T-cell (primary cell): ENCODE results near the gene C21orf91. TPM values are rescaled to one million over a fixed set of nuclear protein-coding genes. Genes with fewer than 3 reads are reported as not detected.

ENCODE experiments used
- ATAC-seq, 4 experiments: fragments of 200-7000 bp in 3 of 4; fragments of 150-1000 bp in 1 of 4; cut with Tn5 transposase; replicated peaks in 1 of 4; 1 replicate in 3 of 4; 2 replicates in 1 of 4; pipeline ENCODE4 v1.10.0; 2021; ENCODE audit warnings: moderate library complexity in 3 of 4, mild to moderate bottlenecking in 2 of 4, moderate number of reproducible peaks in 1 of 4
- CTCF ChIA-PET, 2 donors: fragments of 300-600 bp; sonication (Branson Sonifier 250); formaldehyde crosslinking; loops; one replicate each; lab custom pipeline; 2022; ENCODE audit warnings: antibody characterized with exemption in 2 of 2; lab: Charles Lee
- POLR2A ChIA-PET, 2 donors: fragments of 300-600 bp; sonication (Branson Sonifier 250); formaldehyde crosslinking; loops; one replicate each; lab custom pipeline; 2022; ENCODE audit warnings: antibody characterized with exemption in 2 of 2; lab: Charles Lee
- DNase-seq, 35 experiments: peaks; one replicate each; pipeline versions ENCODE4 v3.0.0 to v3.0.0-alpha.2; 2013 to 2023
- H3K27ac ChIP-seq: one replicate; pipeline ENCODE4 v1.5.1; 2013; ENCODE audit warnings: low read length
- H3K27me3 ChIP-seq, 2 experiments: replicated peaks in 1 of 2; 1 replicate in 1 of 2; 2 replicates in 1 of 2; pipeline versions ENCODE4 v1.6.1 to v1.7.0; 2013; ENCODE audit warnings: low read length in 1 of 2, mixed read lengths in 1 of 2; ENCODE audit not compliant: control insufficient read depth in 2 of 2, insufficient read depth in 2 of 2; ENCODE audit errors: extremely low read depth in 1 of 2
- H3K36me3 ChIP-seq, 2 donors: 1 replicate in 1 of 2; 2 replicates in 1 of 2; pipeline versions ENCODE4 v1.6.1 to v1.7.0; 2013; ENCODE audit warnings: low read length in 1 of 2; ENCODE audit not compliant: control insufficient read depth in 2 of 2, insufficient read depth in 1 of 2; ENCODE audit errors: extremely low read depth in 1 of 2
- H3K4me1 ChIP-seq, 2 experiments: 1 replicate in 1 of 2; 2 replicates in 1 of 2; pipeline versions ENCODE4 v1.6.1 to v1.7.0; 2013; ENCODE audit warnings: low read length in 2 of 2, mixed read lengths in 1 of 2; ENCODE audit not compliant: insufficient read depth in 2 of 2, control insufficient read depth in 1 of 2; ENCODE audit errors: extremely low read depth in 1 of 2
- H3K4me3 ChIP-seq, 2 donors: 1 replicate in 1 of 2; 2 replicates in 1 of 2; pipeline versions ENCODE4 v1.5.1 to v1.7.0; 2013; ENCODE audit warnings: mild to moderate bottlenecking in 2 of 2, low read length in 1 of 2, moderate library complexity in 1 of 2; ENCODE audit not compliant: control insufficient read depth in 1 of 2; ENCODE audit errors: extremely low read depth in 1 of 2
- H3K9me3 ChIP-seq: 2 replicates; pipeline ENCODE4 v1.7.0; 2013
- H3K27ac Mint-ChIP-seq, 2 donors: one replicate each; pipeline ENCODE4 v1.8.0; 2020 to 2021; ENCODE audit warnings: mild to moderate bottlenecking in 2 of 2, mixed read lengths in 2 of 2
- H3K27me3 Mint-ChIP-seq, 2 donors: one replicate each; pipeline ENCODE4 v1.8.0; 2021 to 2022; ENCODE audit warnings: mixed read lengths in 2 of 2
- H3K36me3 Mint-ChIP-seq: one replicate; pipeline ENCODE4 v1.8.0; 2021; ENCODE audit warnings: mixed read lengths
- H3K4me1 Mint-ChIP-seq, 3 donors: one replicate each; pipeline ENCODE4 v1.8.0; 2020 to 2022; ENCODE audit warnings: mixed read lengths in 3 of 3, mild to moderate bottlenecking in 1 of 3
- H3K4me3 Mint-ChIP-seq, 3 donors: one replicate each; pipeline ENCODE4 v1.8.0; 2020 to 2022; ENCODE audit warnings: mild to moderate bottlenecking in 3 of 3, mixed read lengths in 3 of 3, moderate library complexity in 3 of 3
- H3K9me3 Mint-ChIP-seq, 3 donors: one replicate each; pipeline ENCODE4 v1.8.0; 2020 to 2022; ENCODE audit warnings: mixed read lengths in 3 of 3
- WGBS: methylation state at CpG from one replicate; pipeline ENCODE4 v1.1.5; 2013; ENCODE audit warnings: missing lambda C conversion rate; ENCODE audit not compliant: insufficient coverage; 5-methylcytosine and 5-hydroxymethylcytosine counted together
- total RNA-seq, 35 experiments: library from RNA in 6 of 35; stranded (reverse) in 6 of 35; fragments of 120-200 nt in 1 of 35; gene quantifications; one replicate each; pipeline versions ENCODE4 v1.2.1 to v1.2.4 and lab custom pipeline; 2013 to 2026

The C21orf91 gene
- total RNA-seq, 5 donors from 2014 or later (not counting 1 experiment from before 2014, with no cell fraction given) = 41.1 to 52.6 (median 48.5) TPM

DNA sequence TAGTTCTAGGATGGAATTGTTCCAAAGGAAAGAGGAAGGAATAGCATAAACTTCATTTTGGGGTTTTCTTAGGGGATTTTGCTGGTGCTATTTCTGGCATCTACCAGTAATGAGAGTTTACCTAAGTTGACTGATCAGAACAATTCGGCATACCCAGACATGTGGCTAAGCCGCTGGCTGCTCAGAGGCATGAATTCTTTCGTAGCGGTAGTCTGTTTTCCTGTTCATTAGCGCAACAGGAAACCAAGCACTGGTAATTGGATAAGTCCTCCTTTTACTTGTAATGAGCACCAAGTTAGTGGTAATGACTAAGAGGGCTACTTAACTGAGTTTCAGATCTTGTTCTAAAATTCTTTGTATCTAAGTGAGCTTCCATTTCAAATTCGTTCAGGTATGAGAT, 38.6 kb downstream of the C21orf91 start:
- Histone ChIP-seq H3K27me3 (no peaks in the 10 kb centered on the region), H3K4me3 (no peak overlapping the region), H3K36me3 (no peaks in the 10 kb centered on the region), H3K9me3 (no peaks in the 10 kb centered on the region), H3K27ac (peak overlapping the region; percentile 82), H3K4me1 (peaks cover 50 to 59% of the 10 kb centered on the region in 2 experiments)
- H3K9me3 Mint-ChIP-seq = peaks cover 0 to 6% (median 0%) of the 10 kb centered on the region in 3 donors
- H3K27ac Mint-ChIP-seq = peak overlapping the region; percentile 94 to 96
- H3K36me3 Mint-ChIP-seq = peaks cover 4% of the 10 kb centered on the region
- POLR2A ChIA-PET = interaction anchor here (0.6 to 3.9 kb wide), 7 partner anchors 11 to 37 kb away, joined by 3 to 22 read pairs (median 4); partner anchors contain the start of gene C21orf91 (in 1 of the 2)
- peak overlapping the region; percentile 19 to 64 (median 37) for H3K4me3 Mint-ChIP-seq
- H3K27me3 Mint-ChIP-seq = no peaks in the 10 kb centered on the region
- DNase-seq = peak in 32 of 35 experiments; percentile 18 to 83 (median 48)
- H3K4me1 Mint-ChIP-seq = peaks cover 77 to 89% (median 84%) of the 10 kb centered on the region in 3 donors
- 0% methylated on average over 2 of the region's 6 CpGs for WGBS
- CTCF ChIA-PET = interaction anchor here (1.6 to 2.5 kb wide), 5 partner anchors 14 to 102 kb away, joined by 8 to 17 read pairs (median 11); partner anchors contain the start of gene C21orf91 (in 1 of the 2)
- peak; percentile 46 to 66 (median 50) for ATAC-seq

DNA sequence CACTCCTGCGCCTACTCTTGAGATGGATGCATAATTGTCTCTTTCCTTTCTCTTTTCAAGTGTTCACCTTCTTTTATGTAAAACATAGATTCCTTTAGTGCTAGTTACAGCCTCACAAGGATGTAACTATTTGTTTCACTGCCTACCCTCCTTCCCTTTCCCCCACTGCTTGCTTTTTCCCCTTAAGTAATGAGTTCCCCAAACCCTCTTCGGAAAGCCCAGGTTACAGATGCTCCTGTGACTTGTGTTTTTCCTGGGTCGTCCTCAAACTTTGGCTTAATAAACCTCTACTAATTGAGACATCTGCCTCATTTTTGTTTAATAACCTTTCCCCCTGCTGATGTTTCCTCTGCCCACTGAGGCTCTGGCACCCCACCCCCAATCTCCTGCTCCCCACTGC, 39.2 kb downstream of the C21orf91 start:
- WGBS = 92% methylated on average over 3 of the region's 3 CpGs
- CTCF ChIA-PET = interaction anchor here in 1 of 2 donors (1.1 kb wide), 1 partner anchor 34 kb away, joined by 3 read pairs; no protein-coding TSS in a partner anchor
- Histone ChIP-seq H3K4me3 (no peak overlapping the region), H3K9me3 (no peaks in the 10 kb centered on the region), H3K27me3 (no peaks in the 10 kb centered on the region), H3K4me1 (peaks cover 53 to 57% of the 10 kb centered on the region in 2 experiments), H3K27ac (peak overlapping the region; percentile 82), H3K36me3 (no peaks in the 10 kb centered on the region)
- Mint-ChIP-seq H3K27ac (peak overlapping the region; percentile 94 to 96), H3K36me3 (no peaks in the 10 kb centered on the region), H3K4me1 (peaks cover 75 to 89% (median 84%) of the 10 kb centered on the region in 3 donors), H3K4me3 (peak overlapping the region in 2 of 3 donors; percentile 19 to 64), H3K9me3 (peaks cover 0 to 2% (median 0%) of the 10 kb centered on the region in 3 donors), H3K27me3 (no peaks in the 10 kb centered on the region)
- ATAC-seq = no peak
- no peak for DNase-seq
- POLR2A ChIA-PET = no interaction called here

GRCh38 chr21:17779496-17779895, 39.7 kb downstream of the C21orf91 start:
- H3K27ac ChIP-seq = peak overlapping the region; percentile 82
- H3K36me3 ChIP-seq = no peaks in the 10 kb centered on the region
- ATAC-seq = no peak
- no peak for DNase-seq
- ChIA-PET POLR2A (no interaction called here), CTCF (interaction anchor here in 1 of 2 donors (1.1 kb wide), 1 partner anchor 34 kb away, joined by 3 read pairs; no protein-coding TSS in a partner anchor)
- H3K9me3 Mint-ChIP-seq = peaks cover under 1% of the 10 kb centered on the region in 3 donors
- no peaks in the 10 kb centered on the region for H3K27me3 Mint-ChIP-seq
- peaks cover 72 to 89% (median 84%) of the 10 kb centered on the region in 3 donors for H3K4me1 Mint-ChIP-seq
- peaks cover 52 to 54% of the 10 kb centered on the region in 2 experiments for H3K4me1 ChIP-seq
- H3K36me3 Mint-ChIP-seq = no peaks in the 10 kb centered on the region
- WGBS = 93% methylated on average over 2 of the region's 3 CpGs
- no peaks in the 10 kb centered on the region for H3K9me3 ChIP-seq
- peak overlapping the region; percentile 94 to 96 for H3K27ac Mint-ChIP-seq
- peak overlapping the region in 1 of 3 donors; percentile 64 for H3K4me3 Mint-ChIP-seq
- H3K4me3 ChIP-seq = no peak overlapping the region
- H3K27me3 ChIP-seq = no peaks in the 10 kb centered on the region

GRCh38 chr21:17777072-17777765, 41.9 kb downstream of the C21orf91 start:
- Mint-ChIP-seq H3K36me3 (peaks cover 6% of the 10 kb centered on the region), H3K27me3 (no peaks in the 10 kb centered on the region), H3K9me3 (peaks cover 6 to 14% (median 11%) of the 10 kb centered on the region in 3 donors), H3K4me3 (no peak overlapping the region), H3K27ac (peak overlapping the region; percentile 7 to 41), H3K4me1 (peaks cover 54 to 70% (median 65%) of the 10 kb centered on the region in 3 donors)
- peaks cover 31 to 44% of the 10 kb centered on the region in 2 experiments for H3K4me1 ChIP-seq
- H3K9me3 ChIP-seq = no peaks in the 10 kb centered on the region
- DNase-seq (no peak), ATAC-seq (no peak)
- no peaks in the 10 kb centered on the region for H3K27me3 ChIP-seq
- no peak overlapping the region for H3K27ac ChIP-seq
- no peak overlapping the region for H3K4me3 ChIP-seq
- H3K36me3 ChIP-seq = no peaks in the 10 kb centered on the region
- CTCF ChIA-PET = interaction anchor here in 1 of 2 donors (0.9 kb wide), 1 partner anchor 98 kb away, joined by 3 read pairs; no protein-coding TSS in a partner anchor
- no CpG with 5 or more reads among the region's 1 CpG for WGBS
- POLR2A ChIA-PET = interaction anchor here in 1 of 2 donors (0.5 to 1.7 kb wide), 2 partner anchors 24 to 41 kb away, joined by 5 to 7 read pairs; no protein-coding TSS in a partner anchor

DNA sequence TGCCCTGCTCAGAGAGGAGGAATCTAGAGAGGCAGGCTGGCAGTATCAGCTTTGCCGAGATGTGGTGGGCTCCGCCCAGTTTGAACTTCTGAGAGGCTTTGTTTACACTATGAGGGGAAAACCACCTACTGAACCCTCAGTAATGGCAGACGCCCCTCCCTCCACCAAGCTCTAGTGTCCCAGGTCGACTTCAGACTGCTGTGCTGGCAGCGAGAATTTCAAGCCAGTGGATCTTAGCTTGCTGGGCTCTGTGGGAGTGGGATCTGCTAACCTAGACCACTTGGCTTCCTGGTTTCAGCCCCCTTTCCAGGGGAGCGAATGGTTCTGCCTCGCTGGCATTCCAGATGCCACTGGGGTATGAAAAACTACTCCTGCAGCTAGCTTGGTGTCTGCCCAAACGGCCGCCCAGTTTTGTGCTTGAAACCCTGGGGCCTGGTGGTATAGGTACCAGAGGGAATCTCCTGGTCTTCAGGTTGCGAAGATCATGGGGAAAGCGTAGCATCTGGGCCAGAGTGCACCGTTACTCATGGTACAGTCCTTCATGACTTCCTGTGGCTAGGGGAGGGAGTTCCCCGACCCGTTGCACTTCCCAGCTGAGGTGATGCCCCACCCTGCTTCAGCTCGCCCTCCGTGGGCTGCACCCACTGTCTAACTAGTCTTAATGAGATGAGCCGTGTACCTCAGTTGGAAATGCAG, 43.6 kb downstream of the C21orf91 start:
- peak overlapping the region; percentile 96 for H3K27ac ChIP-seq
- POLR2A ChIA-PET = interaction anchor here (0.6 to 1.7 kb wide), 2 partner anchors 42 to 96 kb away, joined by 3 to 7 read pairs; no protein-coding TSS in a partner anchor

More for the DNA sequence above, 43.6 kb downstream of the C21orf91 start:
- Histone ChIP-seq H3K36me3 (no peaks in the 10 kb centered on the region), H3K27me3 (no peaks in the 10 kb centered on the region), H3K9me3 (no peaks in the 10 kb centered on the region), H3K4me1 (peaks cover 16 to 30% of the 10 kb centered on the region in 2 experiments), H3K4me3 (peak overlapping the region in 1 of 2 donors; percentile 42)
- WGBS = 28% methylated on average over 12 of the region's 17 CpGs
- ATAC-seq (peak; percentile 75 to 86 (median 82)), DNase-seq (peak; percentile 32 to 81 (median 57))
- peaks cover 6% of the 10 kb centered on the region for H3K36me3 Mint-ChIP-seq
- CTCF ChIA-PET = interaction anchor here in 1 of 2 donors (0.9 to 1.7 kb wide), 4 partner anchors 8 to 96 kb away, joined by 3 to 6 read pairs (median 4); no protein-coding TSS in a partner anchor
- peak overlapping the region; percentile 64 to 72 (median 69) for H3K4me3 Mint-ChIP-seq
- H3K4me1 Mint-ChIP-seq = peaks cover 37 to 53% (median 49%) of the 10 kb centered on the region in 3 donors
- peak overlapping the region; percentile 88 to 92 for H3K27ac Mint-ChIP-seq
- H3K9me3 Mint-ChIP-seq = peaks cover 13 to 23% (median 20%) of the 10 kb centered on the region in 3 donors
- no peaks in the 10 kb centered on the region for H3K27me3 Mint-ChIP-seq
